ENCODE results near the gene ZNF425.
"Not testable (repeated sequence)": the region's sequence is repeated elsewhere in the genome, so short reads cannot be mapped to it uniquely, and the experiment has no call there.

Gene ZNF425

GRCh38 chr7:149130572-149131198 is 4.6 kb upstream of the ZNF425 start:
- no peak for DNase-seq

DNA sequence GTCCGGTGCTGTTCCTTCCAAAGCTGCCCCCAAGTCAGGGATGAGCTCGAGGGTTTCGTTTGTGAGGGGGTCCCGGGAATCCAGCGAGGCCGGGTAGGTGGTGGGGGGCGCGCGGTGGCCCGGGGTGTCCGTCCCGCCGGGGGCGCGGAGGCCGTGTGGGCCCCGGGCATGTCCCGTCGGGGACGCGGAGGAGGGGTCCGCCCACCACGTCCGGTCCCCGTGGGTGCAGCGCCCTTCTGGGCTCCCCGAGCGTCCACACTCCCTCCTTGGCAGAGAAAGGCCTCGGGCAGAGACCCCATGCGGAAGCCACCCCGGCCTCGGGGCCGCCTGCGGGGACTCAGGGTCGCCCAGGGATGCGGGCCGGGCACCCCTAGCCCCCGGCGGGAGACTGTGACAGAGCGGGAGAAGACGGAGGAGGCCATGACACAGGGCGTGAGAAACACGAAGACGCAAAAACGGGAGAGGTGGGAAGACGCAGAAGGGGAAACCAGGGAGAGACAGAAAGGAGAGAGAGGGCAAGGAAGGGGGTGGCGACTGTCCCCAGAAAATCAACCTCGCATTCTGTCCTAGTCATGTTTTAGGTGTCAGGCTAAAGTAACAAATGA is 640 bp upstream of the ZNF425 start:
- DNase-seq = peak; percentile 84

- no peak for DNase-seq
These were observed 798 bp downstream of the ZNF425 start for GRCh38 chr7:149125189-149125862.

GRCh38 chr7:149109969-149110368 is 16.2 kb downstream of the ZNF425 start:
- DNase-seq = no peak

DNA sequence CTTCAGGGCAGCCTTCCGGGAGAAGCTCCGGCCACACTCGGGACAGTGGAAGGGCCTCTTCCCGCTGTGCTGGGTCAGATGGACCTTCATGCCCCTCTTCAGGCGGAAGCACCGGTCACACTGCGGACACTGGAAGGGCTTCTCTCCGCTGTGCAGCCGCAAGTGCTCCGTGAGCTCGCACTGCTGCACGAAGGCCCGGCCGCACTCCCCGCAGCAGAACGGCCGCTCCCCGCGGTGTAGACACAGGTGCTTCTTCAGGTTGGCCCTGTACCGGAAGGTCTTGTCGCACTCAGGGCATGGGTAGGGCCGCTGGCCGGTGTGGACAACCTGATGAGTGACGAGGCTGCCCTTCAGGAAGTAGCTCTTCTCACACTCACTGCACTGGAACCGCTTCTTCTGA is 21.4 kb downstream of the ZNF425 start:
- DNase-seq = no peak

DNA sequence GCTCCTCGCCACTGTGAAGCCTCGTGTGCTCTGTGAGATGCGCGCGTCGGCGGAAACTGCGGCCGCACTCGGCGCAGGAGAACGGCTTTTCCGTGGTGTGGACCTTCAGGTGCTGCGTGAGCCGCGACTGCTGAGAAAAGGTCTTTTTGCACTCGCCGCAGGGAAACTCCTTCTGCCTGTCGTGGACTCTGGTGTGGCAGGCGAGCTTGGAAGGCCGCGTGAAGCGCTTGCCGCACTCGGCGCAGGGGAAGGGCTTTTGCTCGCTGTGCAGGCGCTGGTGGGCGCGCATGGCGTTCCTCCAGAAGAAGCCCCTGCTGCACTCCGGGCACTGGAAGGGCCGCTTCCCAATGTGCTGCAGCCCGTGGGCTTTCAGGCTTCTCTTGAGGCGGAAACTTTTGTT is 21.9 kb downstream of the ZNF425 start:
- no peak for DNase-seq

GRCh38 chr7:149103424-149103823 is 22.7 kb downstream of the ZNF425 start:
- DNase-seq = no peak

DNA sequence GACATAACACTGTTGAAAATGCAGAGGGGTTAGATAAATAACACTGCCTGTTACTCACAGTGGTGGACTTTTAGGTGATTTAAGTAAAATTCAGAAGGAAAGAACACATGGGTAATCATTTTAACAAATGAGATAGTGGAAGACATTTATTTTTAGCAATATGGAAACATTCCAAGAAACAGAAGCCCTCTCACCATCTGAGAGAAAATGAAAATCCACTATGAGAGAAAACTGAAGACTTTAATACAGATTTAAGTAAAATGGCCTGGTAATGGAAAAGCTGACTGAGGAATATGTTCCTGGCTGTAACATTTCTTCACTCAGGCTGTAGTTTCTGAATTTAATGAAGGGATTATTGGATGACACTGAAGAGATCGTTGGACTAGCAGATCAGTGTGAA is 23.5 kb downstream of the ZNF425 start:
- no peak for DNase-seq

- DNase-seq = no peak
These were observed 25.3 kb downstream of the ZNF425 start for GRCh38 chr7:149100821-149101220.

DNA sequence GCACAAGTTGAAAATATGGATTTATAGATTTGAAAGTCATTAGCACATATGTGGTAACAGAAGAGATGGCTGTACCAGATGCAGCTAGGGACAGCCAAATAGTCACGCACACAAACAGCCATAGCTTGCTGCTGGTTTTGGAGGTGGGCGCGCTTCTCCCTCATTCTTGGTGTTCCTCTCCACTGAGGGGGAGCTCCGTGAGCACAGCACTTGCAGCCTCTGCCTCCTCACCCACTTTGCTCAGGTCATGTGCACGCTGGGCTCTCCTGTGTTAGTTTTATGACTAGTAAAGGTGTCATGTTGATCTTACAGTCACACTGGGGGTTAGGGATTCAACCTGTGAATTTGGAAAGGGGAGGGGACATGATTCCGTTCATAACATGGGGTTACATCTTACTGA is 27.1 kb downstream of the ZNF425 start:
- DNase-seq = no peak

DNA sequence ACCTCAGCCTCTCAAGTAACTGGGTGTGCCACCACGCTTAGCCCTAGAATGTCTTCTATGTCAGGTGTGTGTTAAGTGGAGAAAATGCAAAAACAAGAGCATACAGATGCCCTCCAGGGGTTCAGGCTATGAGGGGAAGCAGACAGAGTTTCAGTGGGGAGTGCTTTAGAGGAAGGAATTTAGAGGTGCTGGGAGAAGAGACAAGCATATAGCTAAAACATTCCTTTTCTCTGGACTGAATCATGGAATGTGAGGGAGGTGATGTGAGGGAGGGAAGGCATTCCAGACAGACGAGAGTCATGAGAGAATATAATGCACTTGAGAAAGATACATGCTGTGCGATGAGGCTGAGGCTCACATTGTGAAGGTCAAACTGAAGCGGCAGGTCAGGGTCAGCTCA is 29.0 kb downstream of the ZNF425 start:
- DNase-seq = no peak

DNA sequence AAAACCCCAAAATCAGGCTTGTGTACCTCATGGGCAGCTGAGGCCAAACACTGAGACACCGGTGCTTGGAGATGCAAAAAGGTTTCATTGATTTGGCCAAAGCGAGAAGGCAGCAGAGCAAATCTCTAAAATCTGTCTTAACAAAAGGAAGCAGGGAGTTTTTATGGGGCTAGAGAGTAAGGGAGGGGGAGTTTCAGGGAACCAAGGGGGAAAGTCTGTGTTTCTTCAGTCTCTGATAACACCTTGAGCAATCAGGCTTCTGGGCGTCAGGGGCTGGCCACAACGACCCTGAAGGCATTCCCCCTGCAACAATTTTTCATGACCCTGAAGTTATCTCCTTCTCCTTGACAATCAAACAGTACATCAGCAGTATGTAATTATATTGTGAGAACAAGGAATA is 32.9 kb downstream of the ZNF425 start:
- DNase-seq = no peak

GRCh38 chr7:149092244-149092643 is 33.9 kb downstream of the ZNF425 start:
- not testable (repeated sequence) for DNase-seq

GRCh38 chr7:149090397-149091195 is 35.5 kb downstream of the ZNF425 start, which contains the start of gene ZNF786:
Gene ZNF786 (minus strand): TSS chr7:149090718. CDS start chr7:149090640, 78 bp downstream.
- DNase-seq = peak; percentile 97

GRCh38 chr7:149087376-149087775 is 38.7 kb downstream of the ZNF425 start:
- DNase-seq = no peak

DNA sequence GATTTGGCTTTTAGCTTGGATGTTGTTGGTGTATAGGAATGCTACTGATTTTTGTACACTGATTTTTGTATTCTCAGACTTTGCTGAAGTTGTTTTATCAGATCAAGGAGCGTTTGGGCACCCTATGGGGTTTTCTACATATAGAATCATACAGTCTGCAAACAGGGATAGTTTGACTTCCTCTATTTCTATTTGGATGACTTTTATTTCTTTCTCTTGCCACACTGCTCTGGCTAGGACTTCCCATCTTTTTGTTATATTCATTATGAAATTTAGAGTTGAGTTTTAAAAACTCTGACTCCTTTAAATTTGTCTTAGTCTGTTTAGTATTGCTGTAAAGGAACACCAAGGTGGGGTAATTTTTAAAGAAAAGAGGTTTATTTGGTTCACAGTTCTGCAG is 40.3 kb downstream of the ZNF425 start:
- no peak for DNase-seq

DNA sequence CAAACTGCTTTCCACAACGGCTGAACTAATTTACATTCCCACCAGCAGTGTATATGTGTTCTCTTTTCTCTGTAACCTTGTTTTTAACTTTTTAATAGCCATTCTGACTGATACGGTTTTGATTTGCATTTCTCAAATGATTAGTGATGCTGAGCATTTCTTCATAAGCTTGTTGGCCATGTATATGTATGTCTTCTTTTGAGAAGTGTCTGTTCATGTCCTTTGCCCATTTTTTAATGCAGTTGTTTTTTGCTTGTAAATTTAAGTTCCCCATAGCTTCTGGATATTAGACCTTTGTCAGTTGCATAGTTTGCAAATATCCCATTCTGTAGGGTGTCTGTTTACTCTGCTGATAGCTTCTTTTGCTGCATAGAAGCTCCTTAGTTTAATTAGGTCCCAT is 41.7 kb downstream of the ZNF425 start:
- DNase-seq = no peak

GRCh38 chr7:149081914-149082313 is 44.2 kb downstream of the ZNF425 start:
- no peak for DNase-seq

DNA sequence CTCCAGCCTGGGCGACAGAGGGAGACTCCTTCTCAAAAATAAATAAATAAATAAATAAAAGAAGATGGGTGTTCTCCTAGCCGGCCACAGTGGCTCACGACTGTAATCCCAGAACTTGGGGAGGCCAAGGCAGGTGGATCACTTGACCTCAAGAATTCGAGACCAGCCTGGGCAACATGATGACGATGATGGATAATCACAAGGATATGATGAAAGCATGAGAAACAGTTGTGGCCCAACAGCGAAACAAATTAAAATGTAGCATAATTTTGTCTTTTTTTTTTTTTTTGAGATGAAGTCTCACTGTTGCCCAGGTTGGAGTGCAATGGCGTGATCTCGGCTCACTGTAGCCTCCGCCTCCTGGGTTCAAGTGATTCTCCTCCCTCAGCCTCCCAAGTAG is 48.5 kb downstream of the ZNF425 start:
- DNase-seq = no peak

- DNase-seq = no peak
These were observed 50.8 kb downstream of the ZNF425 start for GRCh38 chr7:149075286-149075685.

- DNase-seq = no peak
These were observed 51.8 kb downstream of the ZNF425 start for GRCh38 chr7:149074116-149074885.

- no peak for DNase-seq
These were observed 53.7 kb downstream of the ZNF425 start for GRCh38 chr7:149072438-149072775.
